ENCODE data around the gene TRIM38. TPM values are rescaled to one million over a fixed set of nuclear protein-coding genes. Genes with fewer than 3 reads are reported as not detected.
A peak's percentile ranks its signal among the peaks of the same experiment; 100 is the strongest.

Gene TRIM38
- total and polyA plus RNA-seq, 7 donors = 4.2 to 13.3 (median 8.2) TPM

DNA sequence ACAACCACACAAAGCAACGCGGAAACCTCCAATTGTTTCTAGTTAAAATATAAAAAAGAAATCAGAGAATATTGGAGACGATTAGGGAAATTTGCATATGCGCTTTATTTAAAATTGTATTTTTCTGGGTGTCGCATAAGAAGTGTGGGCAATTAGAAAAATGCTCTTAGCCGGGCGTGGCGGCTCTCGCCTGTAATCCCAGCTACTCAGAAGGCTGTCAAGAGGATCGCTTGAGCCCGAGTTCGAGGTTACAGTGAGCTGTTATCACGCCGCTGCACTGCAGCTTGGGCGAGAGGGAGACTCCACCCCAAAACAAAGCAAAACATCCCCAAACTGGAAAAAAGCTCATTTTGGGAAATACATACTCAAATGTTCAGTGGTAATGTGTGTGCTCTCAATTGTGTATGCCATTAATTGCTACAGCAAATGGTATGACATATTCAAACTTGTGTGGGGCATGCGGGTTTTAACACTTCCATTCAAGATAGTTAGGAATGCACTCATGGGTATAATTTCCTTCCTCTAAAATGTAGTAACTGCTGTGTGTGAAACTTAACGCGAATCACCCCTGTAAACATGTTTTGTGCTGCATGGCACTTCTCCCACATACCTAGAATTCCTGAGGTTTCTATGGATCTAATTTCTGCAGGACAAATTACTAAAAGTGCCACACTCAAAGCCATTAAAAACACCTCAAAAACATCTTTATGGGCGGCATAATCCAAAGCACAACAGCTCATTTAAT is 69.9 kb downstream of the TRIM38 start:
- TF ChIP-seq EP300 (IDR thresholded peaks at IDR 0.05) = peak in 1 of 4 donors; percentile 12
- TF ChIP-seq POLR2A (IDR thresholded peaks at IDR 0.05) = no peak
- no peak for TF ChIP-seq POLR2AphosphoS5 (IDR thresholded peaks at IDR 0.05)
- TF ChIP-seq, protein P1, sequence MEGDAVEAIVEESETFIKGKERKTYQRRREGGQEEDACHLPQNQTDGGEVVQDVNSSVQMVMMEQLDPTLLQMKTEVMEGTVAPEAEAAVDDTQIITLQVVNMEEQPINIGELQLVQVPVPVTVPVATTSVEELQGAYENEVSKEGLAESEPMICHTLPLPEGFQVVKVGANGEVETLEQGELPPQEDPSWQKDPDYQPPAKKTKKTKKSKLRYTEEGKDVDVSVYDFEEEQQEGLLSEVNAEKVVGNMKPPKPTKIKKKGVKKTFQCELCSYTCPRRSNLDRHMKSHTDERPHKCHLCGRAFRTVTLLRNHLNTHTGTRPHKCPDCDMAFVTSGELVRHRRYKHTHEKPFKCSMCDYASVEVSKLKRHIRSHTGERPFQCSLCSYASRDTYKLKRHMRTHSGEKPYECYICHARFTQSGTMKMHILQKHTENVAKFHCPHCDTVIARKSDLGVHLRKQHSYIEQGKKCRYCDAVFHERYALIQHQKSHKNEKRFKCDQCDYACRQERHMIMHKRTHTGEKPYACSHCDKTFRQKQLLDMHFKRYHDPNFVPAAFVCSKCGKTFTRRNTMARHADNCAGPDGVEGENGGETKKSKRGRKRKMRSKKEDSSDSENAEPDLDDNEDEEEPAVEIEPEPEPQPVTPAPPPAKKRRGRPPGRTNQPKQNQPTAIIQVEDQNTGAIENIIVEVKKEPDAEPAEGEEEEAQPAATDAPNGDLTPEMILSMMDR (IDR thresholded peaks at IDR 0.05) = no peak
- intact Hi-C loops (cut with DNase I) = loop anchor here (2.0 kb wide), 1 partner anchor 22 kb away; no protein-coding TSS in a partner anchor
- Histone ChIP-seq H3K27ac (peak overlapping the region; percentile 90 to 94 (median 92)), H3K4me3 (peak overlapping the region; percentile 47 to 59 (median 54)), H3K9me3 (no peaks in the 10 kb centered on the region), H3K27me3 (no peaks in the 10 kb centered on the region), H3K36me3 (no peaks in the 10 kb centered on the region), H3K4me1 (peaks cover 0 to 27% (median 24%) of the 10 kb centered on the region in 4 donors)
- DNase-seq = no peak
- WGBS, 2 donors = 0 to 1% methylated on average over 19 of the region's 19 CpGs

DNA sequence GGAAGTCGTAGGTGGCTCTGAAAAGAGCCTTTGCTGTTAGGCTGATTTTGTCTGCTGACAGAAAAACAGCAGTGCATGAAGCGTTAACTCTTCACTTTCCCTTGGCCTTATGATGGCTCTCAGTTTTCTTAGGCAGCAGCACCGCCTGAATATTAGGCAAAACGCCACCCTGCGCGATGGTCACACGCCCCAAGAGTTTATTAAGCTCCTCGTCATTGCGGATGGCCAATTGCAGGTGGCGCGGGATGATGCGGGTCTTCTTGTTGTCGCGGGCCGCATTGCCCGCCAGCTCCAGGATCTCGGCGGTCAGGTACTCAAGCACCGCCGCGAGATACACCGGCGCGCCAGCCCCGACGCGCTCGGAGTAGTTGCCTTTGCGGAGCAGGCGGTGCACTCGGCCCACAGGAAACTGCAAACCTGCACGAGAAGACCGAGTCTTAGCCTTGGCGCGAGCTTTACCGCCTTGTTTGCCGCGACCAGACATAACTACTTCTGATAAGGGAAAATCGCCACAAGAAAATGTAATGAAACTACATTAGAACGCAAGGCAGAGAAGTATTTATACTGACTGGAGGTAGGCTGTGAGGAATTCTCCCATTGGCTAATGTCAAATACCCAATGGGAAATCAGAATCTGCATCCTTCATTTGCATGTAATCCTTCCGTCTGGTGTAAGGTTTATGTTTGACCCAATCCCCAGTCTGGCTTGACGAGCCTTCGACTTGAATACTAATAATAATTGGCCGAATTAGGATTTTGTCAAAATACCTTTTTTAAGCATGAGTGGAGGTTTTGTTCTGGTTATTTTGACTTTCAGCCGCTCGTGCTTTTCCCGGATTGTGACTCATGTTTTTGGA is 70.7 kb downstream of the TRIM38 start:
- TF ChIP-seq POLR2A (IDR thresholded peaks at IDR 0.05) = peak; percentile 92 to 96
- peak; percentile 92 to 98 (median 97) for TF ChIP-seq POLR2AphosphoS5 (IDR thresholded peaks at IDR 0.05)
- TF ChIP-seq, protein P1 (IDR thresholded peaks at IDR 0.05) = no peak
- Histone ChIP-seq H3K4me1 (peaks cover 0 to 24% (median 20%) of the 10 kb centered on the region in 4 donors), H3K27ac (peak overlapping the region; percentile 90 to 94 (median 92)), H3K9me3 (no peaks in the 10 kb centered on the region), H3K4me3 (peak overlapping the region; percentile 47 to 59 (median 54)), H3K27me3 (no peaks in the 10 kb centered on the region), H3K36me3 (no peaks in the 10 kb centered on the region)
- WGBS, 2 donors = 0 to 1% methylated on average over 47 of the region's 47 CpGs
- intact Hi-C loops (cut with DNase I) = loop anchor here (2.0 kb wide), 1 partner anchor 21 kb away; no protein-coding TSS in a partner anchor
- peak; percentile 84 for DNase-seq

DNA sequence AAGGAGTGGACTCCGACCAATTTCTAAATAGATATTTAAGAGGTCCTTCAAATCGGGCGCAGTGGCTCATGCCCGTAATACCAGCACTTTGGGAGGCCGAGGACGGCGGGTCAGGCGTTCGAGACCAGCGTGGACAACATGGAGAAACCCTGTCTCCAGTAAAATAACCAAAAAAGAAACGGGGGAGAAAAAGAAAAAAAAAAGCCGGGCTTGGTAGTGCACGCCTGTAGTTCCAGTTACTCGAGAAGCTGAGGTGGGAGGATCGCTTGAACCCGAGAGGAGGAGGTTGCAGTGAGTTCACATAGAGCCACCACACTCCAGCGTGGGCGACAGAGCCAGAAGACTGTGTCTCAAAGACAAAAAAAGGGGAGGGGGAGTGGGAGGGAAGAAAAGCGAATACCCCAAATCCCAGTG is 71.3 kb downstream of the TRIM38 start:
- no peak for TF ChIP-seq POLR2AphosphoS5 (IDR thresholded peaks at IDR 0.05)
- TF ChIP-seq EP300 (IDR thresholded peaks at IDR 0.05) = no peak
- no peak for TF ChIP-seq POLR2A (IDR thresholded peaks at IDR 0.05)
- TF ChIP-seq, protein P1 (IDR thresholded peaks at IDR 0.05) = no peak
- H3K4me1 ChIP-seq = peaks cover 0 to 24% (median 20%) of the 10 kb centered on the region in 4 donors
- H3K4me3 ChIP-seq = peak overlapping the region in 3 of 4 donors; percentile 52 to 59 (median 57)
- intact Hi-C loops (cut with DNase I) = loop anchor here (1.0 to 2.0 kb wide), 2 partner anchors 9 to 21 kb away; a partner anchor contains a TSS
- no peaks in the 10 kb centered on the region for H3K36me3 ChIP-seq
- peak overlapping the region; percentile 90 to 94 (median 92) for H3K27ac ChIP-seq
- 5 to 11% methylated on average over 19 of the region's 19 CpGs for whole genome bisulfite sequencing, 2 donors
- H3K9me3 ChIP-seq = no peaks in the 10 kb centered on the region
- H3K27me3 ChIP-seq = no peaks in the 10 kb centered on the region
- DNase-seq = no peak

DNA sequence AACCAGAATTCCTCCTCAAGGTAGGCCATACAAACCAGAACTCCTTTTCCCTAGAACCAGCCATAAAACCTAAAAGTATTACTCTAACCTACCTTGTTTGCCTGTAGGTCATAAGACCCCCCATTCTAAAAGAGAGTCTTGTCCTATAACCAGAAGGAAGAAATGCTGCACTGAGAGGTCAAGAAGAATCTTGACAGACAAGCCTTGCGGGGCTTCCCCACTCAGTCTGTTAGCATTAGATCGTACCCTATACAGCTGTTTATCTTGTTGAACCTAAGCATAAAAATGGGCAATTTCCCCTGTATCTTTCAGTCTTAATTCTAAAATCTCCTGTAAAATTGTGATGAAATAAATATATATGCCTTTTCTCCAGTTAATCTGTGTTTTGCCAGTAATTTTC is 72.3 kb downstream of the TRIM38 start:
- no peaks in the 10 kb centered on the region for H3K27me3 ChIP-seq
- H3K27ac ChIP-seq = peak overlapping the region in 1 of 4 donors; percentile 94
- H3K9me3 ChIP-seq = no peaks in the 10 kb centered on the region
- peaks cover 0 to 24% (median 20%) of the 10 kb centered on the region in 4 donors for H3K4me1 ChIP-seq
- no peak for DNase-seq
- no peaks in the 10 kb centered on the region for H3K36me3 ChIP-seq
- intact Hi-C loops (cut with DNase I) = loop anchor here (1.0 kb wide), 1 partner anchor 8 kb away; a partner anchor contains a TSS
- WGBS, 2 donors = 92 to 93% methylated on average over 2 of the region's 2 CpGs
- no peak for TF ChIP-seq EP300 (IDR thresholded peaks at IDR 0.05)
- no peak for TF ChIP-seq POLR2AphosphoS5 (IDR thresholded peaks at IDR 0.05)
- TF ChIP-seq, protein P1 (IDR thresholded peaks at IDR 0.05) = no peak
- no peak for TF ChIP-seq POLR2A (IDR thresholded peaks at IDR 0.05)
- H3K4me3 ChIP-seq = no peak overlapping the region

Small RNA genes lying within 50 kb of the gene (small RNA-seq; reads per million reads assigned to genes)
- gene HIST1H1PS2 = 0 reads per million in 3 donors

Other genes starting within 250 kb of the TRIM38 start
- under 1 TPM in 1 of 4 donors, not detected in 3; under 0.01 TPM for gene SLC17A4, start 208.1 kb upstream of the TRIM38 start, total RNA-seq
- gene SLC17A4, start 208.1 kb upstream of the TRIM38 start, polyA plus RNA-seq = 10 to 100 TPM in 2 of 3 donors, 1 to 10 TPM in 1; 8.7 to 24.7 (median 12.6) TPM
- not detected for gene SLC17A1, start 130.8 kb upstream of the TRIM38 start, total RNA-seq
- gene SLC17A1, start 130.8 kb upstream of the TRIM38 start, polyA plus RNA-seq = under 1 TPM in 1 of 3 donors, not detected in 2; 0.04 TPM
- gene SLC17A3, start 88.6 kb upstream of the TRIM38 start, total RNA-seq = not detected
- not detected for gene SLC17A3, start 88.6 kb upstream of the TRIM38 start, polyA plus RNA-seq
- not detected for gene SLC17A2, start 32.1 kb upstream of the TRIM38 start, total RNA-seq
- not detected for gene SLC17A2, start 32.1 kb upstream of the TRIM38 start, polyA plus RNA-seq
- gene HFE, start 124.6 kb downstream of the TRIM38 start, total RNA-seq = 1 to 10 TPM; 4.4 to 7.8 (median 4.9) TPM
- gene HFE, start 124.6 kb downstream of the TRIM38 start, polyA plus RNA-seq = 1 to 10 TPM; 1.6 to 6.9 (median 1.8) TPM

Data from sigmoid colon (tissue), 7 donors.